Stimulated activated CD4-positive, alpha-beta T cell treated with anti-CD3 and anti-CD28 coated beads, Interleukin-1b, Interleukin-23, amount 100 ng/mL, for 24 hours (primary cell): Measurements from ENCODE around the gene YWHAQ.
"Not testable (repeated sequence)": the region's sequence is repeated elsewhere in the genome, so short reads cannot be mapped to it uniquely, and the experiment has no call there.

Experiments used
- DNase-seq, 4 experiments: peaks; one replicate each; pipeline ENCODE4 v3.0.0-alpha.2; 2020; ENCODE audit warnings: low read depth in 4 of 4, low spot score in 1 of 4

YWHAQ gene

DNA sequence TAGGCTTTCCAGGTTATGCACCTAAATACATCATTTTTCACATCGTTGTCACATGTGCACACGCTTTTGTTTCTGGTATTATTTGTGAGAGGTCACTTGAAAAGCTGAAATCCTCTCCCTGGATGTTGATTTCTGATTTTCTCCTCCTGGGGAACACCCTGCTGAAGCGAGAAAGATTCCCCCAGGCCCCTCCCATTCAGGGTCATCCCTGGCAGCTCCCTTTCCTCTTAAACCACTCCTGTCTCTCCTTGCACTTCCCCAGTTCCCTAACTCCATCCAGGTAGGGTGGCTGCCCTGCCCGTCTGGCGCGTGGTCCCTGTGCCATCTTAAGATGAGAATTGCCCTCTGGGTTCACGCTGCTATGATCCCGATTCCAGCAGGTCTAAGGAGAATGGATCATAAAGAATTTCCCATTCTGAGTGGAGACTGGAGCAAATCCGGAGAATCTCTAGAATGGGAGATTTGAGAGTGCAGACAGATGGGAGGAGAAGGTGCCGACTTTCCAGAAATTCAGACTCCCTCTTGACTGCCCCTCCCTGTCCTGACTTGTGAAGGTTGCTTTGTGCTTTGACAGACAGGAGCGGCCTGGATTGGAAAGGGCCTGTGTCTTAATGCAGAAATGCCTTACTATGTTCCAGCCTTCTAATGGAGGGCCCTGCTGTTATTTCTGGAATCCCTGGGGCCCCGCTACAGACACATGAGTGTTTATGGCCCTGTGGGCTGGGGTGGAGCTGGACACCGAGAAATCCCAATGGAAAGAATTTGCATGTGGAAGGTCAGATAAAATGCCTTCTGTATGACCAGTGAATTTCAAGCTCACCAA lies 1.3 kb upstream of the YWHAQ start:
- DNase-seq: no peak

DNA sequence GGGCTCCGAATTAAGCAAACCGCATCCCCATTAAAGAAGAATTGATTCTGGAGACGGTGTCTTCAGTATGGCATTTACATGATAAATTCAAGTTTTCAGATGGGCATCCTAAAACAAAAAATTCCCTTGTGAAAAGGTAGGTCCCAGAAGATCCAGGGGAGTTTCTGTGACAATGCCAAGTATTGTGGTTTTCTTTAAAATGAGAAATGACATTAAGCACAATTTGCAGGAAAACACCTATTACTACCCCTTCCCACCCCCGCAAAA lies 689 bp upstream of the YWHAQ start:
- no peak for DNase-seq

DNA sequence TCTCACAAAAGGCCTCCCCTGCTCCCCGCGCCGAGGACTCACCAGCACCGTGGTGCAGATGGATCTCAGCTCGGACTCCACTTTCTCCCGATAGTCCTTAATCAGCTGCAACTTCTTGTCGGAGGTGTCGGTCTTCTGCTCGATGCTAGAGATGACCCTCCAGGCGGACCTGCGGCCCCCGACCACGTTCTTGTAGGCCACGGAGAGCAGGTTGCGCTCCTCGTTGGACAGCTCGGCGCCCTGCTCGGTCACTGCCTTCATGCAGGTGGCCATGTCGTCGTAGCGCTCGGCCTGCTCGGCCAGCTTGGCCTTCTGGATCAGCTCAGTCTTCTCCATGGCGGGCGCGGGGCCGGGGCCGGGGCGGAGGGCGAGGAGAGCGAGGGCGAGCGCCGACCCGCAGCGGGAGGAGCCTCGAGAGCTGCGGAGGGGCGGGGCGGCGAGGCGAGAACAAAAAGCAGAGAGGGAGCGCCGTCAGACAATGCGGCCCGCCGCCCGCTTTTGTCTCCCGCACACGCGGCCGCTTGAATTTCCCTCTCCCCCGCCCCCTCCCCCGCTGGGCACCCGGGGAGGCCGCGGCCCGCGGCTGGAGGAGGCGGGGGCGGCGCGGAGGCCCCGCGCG lies 571 bp downstream of the YWHAQ start:
- peak; percentile 44 to 73 (median 56) for DNase-seq

DNA sequence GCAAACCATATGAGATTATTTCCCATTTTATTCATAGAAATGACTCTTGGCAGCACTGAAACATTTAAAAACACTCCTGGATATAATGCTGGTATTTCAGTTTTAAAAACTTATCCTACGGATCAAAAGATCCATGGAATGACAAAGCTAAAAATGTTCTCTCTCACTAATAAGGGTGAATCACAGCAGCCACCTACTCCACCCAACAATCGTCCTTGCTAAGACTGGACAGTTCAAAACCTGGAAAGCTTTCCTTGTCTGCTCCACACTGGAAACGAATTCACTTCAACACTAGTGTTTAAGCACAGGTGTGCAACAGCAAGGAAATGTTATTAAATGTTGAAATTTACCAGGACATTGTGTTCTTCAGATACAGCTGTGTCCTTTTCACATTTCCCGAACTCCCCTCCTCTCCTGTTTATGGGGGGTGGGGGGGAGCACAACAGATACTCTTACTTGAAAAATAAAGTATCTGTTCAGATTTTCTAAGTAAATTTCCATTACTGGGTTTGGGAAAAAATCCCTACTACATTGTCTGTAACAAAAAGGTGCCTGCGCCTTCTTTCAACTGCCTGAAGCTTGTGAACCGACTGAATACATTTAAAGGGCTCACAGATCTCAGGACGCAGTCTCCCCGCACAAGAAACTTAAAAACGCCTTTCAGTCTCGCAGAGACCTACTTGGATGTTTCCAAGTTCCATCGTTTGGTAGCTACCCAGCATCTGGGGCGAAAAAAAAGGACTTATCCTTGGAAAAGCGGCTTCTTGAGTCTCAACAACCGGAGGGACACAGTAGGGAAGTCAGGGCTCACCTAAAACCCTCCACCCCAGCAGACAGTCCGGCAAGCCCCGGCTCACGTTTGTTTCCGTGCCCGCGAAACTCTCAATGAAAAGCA lies 1.3 kb downstream of the YWHAQ start:
- peak in 1 of 4 experiments; percentile 27 for DNase-seq

DNA sequence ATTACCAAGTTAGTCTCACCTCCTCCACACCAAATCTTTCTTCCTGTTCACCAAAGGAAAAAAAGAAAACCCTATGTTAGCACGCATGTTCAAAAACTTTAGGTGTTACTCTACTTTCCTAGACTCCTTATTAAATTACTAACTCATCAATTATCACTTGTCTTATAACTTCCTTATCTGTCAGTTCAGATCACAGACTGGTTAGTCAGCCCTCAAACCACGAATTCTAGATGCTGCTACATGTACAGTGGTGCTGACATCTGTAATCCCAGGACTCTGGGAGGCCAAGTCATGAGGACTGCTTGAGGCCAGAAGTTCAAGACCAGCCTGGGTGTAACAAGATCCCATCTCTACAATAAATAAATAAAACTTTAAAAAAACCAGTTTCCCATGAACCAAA lies 3.5 kb downstream of the YWHAQ start:
- no peak for DNase-seq

DNA sequence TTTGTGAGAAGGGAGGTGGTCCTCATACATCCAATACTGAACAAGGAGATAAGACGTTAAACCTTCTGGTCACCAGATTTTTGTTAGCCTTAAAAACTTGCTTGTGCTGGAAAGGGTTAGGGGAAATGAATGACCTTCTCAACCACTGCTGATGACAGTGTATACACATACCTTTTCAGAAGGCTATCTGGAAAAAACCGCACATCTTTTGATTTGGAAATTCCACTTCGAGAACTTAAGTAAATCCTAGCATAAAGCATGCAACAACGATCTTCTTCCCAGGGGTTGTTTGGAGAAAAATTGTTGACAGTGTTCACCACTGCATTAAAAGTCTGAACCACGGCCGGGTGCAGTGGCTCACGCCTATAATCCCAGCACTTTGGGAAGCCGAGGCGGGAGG lies 7.6 kb downstream of the YWHAQ start:
- DNase-seq: no peak

DNA sequence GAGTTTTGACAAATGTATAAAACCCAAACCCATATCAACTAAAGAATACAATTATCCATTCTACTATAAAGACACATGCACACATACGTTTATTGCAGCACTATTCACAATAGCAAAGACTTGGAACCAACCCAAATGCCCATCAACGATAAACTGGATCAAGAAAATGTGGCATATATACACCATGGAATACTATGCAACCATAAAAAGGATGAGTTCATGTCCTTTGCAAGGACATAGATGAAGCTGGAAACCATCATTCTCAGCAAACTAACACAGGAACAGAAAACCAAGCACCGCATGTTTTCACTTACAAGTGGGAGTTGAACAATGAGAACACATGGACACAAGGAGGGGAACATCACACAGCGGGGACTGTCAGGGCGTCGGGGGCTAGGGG lies 9.1 kb downstream of the YWHAQ start:
- DNase-seq: not testable (repeated sequence)

DNA sequence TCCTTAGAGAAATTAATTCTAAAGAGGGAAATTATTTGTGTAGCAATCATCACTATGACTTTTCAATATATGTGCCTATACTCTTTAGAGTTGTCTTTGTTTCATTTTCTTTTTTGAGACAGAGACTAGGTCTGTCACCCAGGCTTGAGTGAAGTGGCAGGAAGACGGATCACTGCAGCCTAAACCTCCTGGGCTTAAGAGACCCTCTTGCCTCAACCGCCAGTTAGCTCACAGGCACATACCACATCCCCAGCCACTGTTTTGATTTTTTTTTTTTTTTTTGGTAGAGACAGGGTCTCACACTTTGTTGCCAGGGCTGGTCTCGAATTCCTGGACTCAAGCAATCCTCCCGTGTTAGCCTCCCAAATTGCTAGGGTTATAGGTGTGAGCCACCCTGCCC lies 12.4 kb downstream of the YWHAQ start:
- DNase-seq: no peak

DNA sequence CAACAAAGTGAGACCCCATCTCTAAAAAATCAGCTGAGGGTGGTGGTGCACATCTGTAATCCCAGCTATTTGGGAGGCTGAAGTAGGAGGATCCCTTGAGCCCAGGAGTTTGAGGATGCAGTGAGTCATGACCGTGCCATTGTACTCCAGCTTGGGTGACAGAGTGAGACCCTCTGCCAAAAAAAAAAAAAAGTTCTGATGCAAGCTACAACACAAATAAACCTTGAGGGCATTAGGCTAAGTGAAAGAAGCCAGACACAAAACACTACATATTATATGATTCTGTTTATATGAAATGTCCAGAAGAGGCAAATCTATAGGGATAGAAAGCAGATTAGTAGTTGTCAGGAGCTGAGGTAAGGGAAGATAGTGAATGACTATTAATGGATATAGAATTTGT lies 13.0 kb downstream of the YWHAQ start:
- DNase-seq: no peak

DNA sequence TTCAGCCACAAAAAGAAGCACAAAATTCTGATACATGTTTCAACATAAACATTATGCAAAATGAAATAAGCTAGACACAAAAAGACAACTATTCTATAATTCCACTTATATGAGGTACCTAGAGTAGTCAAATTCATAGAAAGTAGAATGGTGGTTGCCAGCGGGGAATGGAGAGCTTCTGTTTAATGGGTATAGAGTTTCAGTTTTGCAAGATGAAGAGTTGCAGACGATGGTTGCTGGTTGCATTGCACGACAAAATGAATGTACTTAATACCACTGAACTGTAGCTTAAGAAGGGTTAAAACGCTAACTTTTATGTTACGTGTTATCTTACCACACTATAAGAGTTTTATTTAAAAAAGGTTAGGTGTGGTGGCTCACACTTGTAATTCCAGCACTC lies 13.5 kb downstream of the YWHAQ start:
- no peak for DNase-seq

DNA sequence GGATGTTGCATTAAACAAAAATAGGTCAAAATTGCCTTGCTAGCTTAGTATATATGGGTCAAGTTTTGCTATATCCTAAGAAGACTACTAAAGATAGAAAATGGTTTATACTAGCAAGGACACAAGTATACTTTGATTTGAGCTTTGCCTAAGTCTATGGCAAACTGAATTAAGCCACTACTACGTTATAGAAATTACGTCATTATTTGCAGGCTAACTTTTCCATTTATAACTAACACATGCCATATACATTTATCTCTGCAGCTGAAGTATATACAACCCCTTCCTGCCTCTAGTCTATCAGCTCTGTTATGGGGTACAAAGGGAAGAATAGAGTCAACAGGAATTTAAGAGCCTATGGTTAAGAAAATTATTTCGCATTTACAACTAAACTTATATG lies 16.2 kb downstream of the YWHAQ start:
- no peak for DNase-seq

DNA sequence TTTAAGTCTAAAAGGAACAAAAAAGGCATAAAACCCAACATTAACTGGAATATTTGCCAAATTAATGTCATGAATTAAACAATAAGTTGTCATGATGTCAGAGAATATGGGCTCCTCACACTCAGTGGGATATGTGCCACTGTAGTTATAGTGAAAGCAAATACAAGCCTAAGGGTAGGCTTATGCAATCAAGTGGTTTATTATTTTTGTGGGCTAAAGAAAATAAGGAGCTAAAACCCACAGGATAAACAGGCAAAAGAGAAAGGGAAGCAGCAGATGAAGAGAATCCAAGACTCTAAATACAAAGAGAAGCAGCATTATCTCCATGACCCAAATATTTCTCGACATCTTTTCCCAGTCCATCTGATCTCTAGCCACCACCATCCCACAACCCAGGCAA lies 17.5 kb downstream of the YWHAQ start:
- no peak for DNase-seq

DNA sequence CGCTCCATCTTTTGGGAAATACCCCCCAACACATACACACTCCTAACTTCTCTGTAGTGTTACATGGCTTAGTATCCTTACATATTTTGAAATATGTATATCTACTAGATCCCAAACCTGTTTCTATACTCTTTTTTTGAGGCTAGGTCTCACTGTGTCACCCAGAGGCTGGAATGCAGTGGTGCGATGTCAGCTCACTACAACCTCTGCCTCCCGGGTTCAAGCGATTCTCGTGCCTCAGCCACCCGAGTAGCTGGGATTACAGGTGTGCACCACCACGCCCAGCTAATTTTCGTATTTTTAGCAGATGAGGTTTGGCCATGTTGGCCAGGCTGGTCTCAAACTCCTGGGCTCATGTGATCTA lies 19.3 kb downstream of the YWHAQ start:
- not testable (repeated sequence) for DNase-seq

DNA sequence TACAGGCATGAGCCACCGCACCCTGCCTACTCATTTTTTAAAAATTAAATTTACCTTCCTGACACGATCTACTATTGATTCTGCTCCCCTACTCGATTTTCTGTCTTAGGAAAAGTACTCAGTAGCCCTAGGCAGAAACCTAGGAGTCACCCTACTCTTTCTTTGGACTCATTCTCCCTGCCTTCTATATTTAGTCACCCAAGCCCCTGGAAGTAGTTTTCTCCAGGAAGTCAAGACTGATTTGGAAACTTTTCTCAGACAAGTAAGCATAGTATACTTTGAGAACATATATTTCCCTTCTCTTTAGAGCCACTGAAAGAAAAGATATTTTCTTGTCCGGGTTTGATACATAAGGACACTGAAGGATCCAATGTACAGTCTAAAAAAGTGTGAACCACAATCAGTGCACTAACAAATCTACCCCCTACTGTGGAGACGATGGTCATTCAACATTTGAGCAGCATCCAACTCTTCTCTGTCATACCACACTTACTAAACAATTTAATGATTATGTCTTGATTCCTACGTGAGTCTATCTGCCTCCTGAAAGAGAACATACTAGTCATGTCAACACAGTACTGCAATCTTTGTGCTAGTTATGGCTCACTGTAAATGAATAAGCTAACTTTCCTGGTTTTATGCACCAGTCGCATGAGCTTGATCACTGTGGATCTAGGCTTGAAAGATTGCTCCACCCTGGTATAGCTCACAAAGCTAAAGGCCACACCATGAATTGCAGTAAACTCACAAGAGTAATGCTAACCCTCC lies 19.8 kb downstream of the YWHAQ start:
- DNase-seq: no peak

DNA sequence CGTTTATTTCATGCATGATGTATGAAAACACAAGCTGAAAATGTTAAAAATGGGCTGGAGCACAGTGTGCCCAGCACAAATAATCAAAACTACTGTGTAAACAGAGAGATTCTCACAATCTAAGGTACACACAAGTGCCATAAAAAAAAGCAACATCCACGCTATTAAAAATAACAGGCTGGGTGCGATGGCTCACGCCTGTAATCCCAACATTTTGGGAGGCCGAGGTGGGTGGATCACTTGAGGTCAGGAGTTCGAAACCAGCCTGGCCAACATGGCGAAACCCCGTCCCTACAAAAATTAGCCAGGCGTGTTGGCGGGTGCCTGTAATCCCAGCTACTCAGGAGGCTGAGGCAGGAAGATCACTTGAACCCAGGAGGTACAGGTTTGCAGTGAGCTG lies 22.3 kb downstream of the YWHAQ start:
- not testable (repeated sequence) for DNase-seq

DNA sequence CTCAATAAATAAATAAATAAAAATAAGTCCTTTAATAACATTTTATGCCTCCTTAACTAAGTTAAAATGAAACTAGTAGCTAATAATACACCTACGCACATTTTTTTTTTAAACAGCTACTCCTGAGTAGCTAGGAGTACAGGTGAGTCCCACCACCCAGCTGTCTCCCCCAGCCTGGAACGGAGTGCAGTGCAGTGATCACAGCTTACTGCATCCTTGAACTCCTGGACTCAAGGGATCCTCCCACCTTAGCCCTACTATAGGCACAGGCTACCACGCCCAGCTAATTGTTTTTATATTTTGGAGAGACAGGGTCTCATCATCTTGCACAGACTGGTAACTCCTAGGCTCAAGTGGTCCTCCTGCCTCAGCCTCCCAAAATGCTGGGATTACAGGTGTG lies 28.4 kb downstream of the YWHAQ start:
- DNase-seq: no peak

DNA sequence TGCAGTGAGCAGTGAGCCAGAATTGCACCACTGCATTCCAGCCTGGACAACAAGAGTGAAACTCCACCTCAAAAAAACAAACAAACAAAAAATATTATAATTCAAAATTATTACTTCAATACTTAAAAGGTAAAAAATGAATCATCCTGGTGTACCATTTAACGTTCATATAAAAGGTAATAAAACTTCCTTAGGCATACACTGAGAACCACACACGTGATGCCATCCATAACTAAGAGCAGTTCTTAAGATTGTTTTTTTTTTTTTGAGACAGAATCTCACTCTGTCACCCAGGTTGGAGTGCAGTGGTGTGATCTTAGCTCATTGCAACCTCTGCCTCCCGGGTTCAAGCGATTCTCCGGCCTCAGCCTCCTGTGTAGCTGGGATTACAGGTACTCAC lies 29.4 kb downstream of the YWHAQ start:
- DNase-seq: no peak

DNA sequence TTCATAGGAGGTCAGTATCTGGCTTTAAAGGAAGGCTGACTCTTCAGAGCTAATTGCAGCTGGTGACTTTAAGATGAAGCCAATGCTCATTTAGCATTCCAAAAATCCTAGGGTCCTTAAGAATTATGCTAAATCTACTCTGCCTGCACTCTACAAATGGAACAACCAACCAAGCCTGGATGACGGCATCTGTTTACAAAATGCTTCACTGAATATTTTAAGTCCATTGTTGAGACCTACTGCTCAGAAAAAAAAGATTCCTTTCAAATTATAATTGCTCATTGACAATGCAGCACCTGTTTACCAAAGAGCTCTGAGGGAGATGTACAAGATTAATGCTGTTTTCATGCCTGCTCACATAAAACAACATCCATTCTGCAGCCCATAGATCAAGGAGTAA lies 31.4 kb downstream of the YWHAQ start:
- no peak for DNase-seq

DNA sequence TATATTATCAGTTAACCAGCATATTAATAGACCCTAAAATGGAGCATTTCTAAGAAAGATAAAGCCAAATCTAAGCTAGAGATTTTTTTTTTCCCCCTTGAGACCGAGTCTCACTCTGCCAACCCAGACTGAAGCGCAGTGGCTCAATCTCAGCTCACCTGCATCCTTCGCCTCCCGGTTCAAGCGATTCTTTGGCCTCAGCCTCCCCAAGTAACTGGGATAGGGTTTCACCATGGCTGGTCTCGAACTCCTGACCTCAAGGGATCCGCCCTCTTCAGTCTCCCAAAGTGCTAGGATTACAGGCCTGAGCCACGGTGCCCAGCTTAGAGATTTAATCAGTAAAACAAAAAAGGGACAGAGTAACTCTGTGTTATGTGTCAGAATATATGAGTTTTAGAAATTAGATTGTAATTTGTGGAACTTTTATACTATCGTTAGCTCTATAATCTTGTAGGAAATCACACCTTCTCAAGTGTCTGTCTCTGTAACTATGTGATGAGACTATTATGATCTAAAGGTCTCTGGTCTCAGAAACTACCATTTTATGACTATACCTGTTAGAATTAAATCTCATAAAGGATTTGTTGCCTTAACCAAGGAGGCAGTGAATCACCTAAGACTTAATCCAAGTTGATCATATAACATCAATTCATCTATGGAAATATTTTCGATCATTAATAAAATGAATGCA lies 34.0 kb downstream of the YWHAQ start:
- no peak for DNase-seq

DNA sequence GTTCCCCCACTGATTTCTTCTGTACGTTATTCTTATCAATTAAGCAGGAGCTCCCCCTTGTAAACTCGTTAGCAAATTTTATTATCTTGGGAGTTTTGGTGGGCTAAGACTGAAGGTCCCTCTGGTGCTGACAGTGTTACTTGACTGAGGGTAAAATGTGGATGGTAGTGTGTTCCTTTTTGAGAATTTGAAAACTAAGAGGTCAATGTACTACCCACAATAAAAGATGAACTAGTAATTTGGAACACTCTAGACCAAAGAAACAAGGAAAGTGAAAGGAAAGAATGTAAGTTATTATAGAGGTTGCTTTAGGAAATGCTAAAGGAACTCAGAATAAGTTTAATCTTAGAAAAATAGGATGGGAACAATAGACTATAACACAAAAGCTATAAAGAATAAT lies 35.1 kb downstream of the YWHAQ start:
- no peak for DNase-seq

DNA sequence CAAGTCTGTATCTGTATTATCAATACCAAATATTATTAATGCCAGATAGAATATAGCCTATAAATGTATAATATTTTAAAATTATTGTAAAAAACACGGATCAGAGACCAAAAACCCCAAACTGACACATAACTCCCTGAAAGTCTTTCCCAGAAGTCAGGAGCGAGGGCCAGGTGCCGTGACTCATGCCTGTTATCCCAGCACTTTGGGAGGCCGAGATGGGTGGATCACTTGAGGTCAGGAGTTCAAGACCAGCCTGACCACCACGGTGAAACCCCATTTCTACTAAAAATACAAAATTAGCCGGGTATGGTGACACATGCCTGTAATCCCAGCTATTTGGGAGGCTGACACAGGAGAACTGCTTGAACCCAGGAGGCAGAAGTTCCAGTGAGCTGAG lies 35.5 kb downstream of the YWHAQ start:
- not testable (repeated sequence) for DNase-seq
